ENCODE data around the gene DTNB. TPM values are rescaled to one million over a fixed set of nuclear protein-coding genes. Genes with fewer than 3 reads are reported as not detected.
"Not testable (repeated sequence)": the region's sequence is repeated elsewhere in the genome, so short reads cannot be mapped to it uniquely, and the experiment has no call there.

Gene DTNB
- total RNA-seq, 4 donors from 2014 or later, result 3.0 to 7.5 (median 4.3) TPM

DNA sequence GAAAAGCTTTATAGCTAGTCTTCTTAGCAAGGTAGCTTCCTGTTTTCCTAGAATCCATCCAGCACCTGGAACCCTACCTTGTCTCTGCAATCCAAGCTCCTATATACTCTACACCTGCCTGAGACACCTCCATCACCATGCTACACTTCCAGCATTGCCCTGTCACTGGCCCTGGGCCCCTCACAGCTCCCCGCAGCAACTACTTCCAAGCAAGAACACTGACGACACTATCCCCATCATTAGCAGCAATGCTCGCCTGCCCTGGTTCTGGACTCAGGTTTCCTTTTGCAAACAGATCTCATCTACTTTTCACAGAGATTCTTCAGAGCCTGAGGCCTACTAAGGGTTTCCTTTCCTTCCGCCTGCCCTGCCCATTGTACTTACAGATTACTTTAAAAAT is 121.1 kb downstream of the DTNB start:
- H3K9me3 ChIP-seq, result no peaks in the 10 kb centered on the region
- TF ChIP-seq POLR2A (IDR thresholded peaks at IDR 0.05; ENCODE audit: low read depth), result no peak
- TF ChIP-seq, protein P1, sequence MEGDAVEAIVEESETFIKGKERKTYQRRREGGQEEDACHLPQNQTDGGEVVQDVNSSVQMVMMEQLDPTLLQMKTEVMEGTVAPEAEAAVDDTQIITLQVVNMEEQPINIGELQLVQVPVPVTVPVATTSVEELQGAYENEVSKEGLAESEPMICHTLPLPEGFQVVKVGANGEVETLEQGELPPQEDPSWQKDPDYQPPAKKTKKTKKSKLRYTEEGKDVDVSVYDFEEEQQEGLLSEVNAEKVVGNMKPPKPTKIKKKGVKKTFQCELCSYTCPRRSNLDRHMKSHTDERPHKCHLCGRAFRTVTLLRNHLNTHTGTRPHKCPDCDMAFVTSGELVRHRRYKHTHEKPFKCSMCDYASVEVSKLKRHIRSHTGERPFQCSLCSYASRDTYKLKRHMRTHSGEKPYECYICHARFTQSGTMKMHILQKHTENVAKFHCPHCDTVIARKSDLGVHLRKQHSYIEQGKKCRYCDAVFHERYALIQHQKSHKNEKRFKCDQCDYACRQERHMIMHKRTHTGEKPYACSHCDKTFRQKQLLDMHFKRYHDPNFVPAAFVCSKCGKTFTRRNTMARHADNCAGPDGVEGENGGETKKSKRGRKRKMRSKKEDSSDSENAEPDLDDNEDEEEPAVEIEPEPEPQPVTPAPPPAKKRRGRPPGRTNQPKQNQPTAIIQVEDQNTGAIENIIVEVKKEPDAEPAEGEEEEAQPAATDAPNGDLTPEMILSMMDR (IDR thresholded peaks at IDR 0.05), result no peak
- no peak for TF ChIP-seq POLR2AphosphoS5 (IDR thresholded peaks at IDR 0.05)
- TF ChIP-seq EP300 (IDR thresholded peaks at IDR 0.05), result no peak
- H3K27ac ChIP-seq (replicated peaks in 1 of 4), result no peak overlapping the region
- H3K4me3 ChIP-seq, result no peak overlapping the region
- DNase-seq (ENCODE audit: extremely low spot score), result no peak
- WGBS, result 98% methylated on average over 4 of the region's 4 CpGs
- no peaks in the 10 kb centered on the region for H3K36me3 ChIP-seq
- H3K27me3 ChIP-seq, result no peaks in the 10 kb centered on the region
- peaks cover 0 to 10% (median 0%) of the 10 kb centered on the region in 4 donors for H3K4me1 ChIP-seq
- intact Hi-C loops (cut with DNase I), result no loop called here

DNA sequence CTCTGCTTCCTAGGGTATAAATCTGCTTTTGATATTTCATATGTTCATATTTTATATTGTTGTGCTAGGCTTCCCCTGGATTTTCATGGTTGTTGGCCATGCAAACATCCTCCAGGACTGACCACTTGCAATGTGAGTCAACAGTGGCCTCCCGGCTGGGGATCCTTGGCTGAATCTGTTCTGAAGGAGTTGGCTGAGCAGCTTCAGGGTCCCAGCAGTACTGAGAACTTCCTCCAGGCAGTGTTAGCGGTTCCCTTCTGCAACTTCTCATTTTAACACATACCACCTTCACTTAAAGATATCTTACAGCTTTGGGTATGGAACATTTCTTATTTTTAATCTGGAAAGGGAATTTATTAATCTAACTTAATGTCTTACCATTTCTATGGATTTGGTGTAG is 122.1 kb downstream of the DTNB start:
- Histone ChIP-seq H3K36me3 (no peaks in the 10 kb centered on the region), H3K27me3 (no peaks in the 10 kb centered on the region), H3K4me3 (no peak overlapping the region), H3K27ac (replicated peaks in 1 of 4) (no peak overlapping the region), H3K9me3 (no peaks in the 10 kb centered on the region), H3K4me1 (peaks cover 0 to 10% (median 0%) of the 10 kb centered on the region in 4 donors)
- DNase-seq (ENCODE audit: extremely low spot score), result no peak
- no peak for TF ChIP-seq EP300 (IDR thresholded peaks at IDR 0.05)
- TF ChIP-seq POLR2AphosphoS5 (IDR thresholded peaks at IDR 0.05), result no peak
- TF ChIP-seq, protein P1 (IDR thresholded peaks at IDR 0.05), result no peak
- TF ChIP-seq POLR2A (IDR thresholded peaks at IDR 0.05; ENCODE audit: low read depth), result no peak
- intact Hi-C loops (cut with DNase I), result no loop called here
- 73% methylated on average over 2 of the region's 2 CpGs for WGBS

DNA sequence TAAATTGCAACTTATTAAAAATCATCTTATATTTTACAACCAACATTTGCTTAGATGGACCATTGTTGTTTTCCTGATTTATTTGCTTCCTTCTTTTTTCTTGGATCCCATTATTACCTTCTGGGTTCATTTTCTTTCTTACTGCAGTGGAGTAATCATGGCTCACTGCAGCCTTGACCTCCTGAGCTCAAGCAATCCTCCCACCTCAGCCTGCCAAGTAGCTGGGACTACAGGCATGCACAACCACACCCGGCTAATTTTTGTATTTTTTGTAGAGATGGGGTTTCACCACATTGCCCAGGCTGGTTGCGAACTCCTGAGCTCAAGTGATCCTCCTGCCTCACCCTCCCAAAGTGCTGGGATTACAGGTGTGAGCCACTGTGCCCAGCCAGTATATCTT is 123.8 kb downstream of the DTNB start:
- H3K36me3 ChIP-seq; H3K9me3 ChIP-seq; DNase-seq (ENCODE audit: extremely low spot score); H3K27ac ChIP-seq (replicated peaks in 1 of 4); H3K27me3 ChIP-seq; H3K4me3 ChIP-seq; intact Hi-C loops (cut with DNase I): not testable (repeated sequence)
- H3K4me1 ChIP-seq, result peaks cover 0 to 10% (median 0%) of the 10 kb centered on the region in 4 donors
- 85% methylated on average over 2 of the region's 2 CpGs for WGBS

DNA sequence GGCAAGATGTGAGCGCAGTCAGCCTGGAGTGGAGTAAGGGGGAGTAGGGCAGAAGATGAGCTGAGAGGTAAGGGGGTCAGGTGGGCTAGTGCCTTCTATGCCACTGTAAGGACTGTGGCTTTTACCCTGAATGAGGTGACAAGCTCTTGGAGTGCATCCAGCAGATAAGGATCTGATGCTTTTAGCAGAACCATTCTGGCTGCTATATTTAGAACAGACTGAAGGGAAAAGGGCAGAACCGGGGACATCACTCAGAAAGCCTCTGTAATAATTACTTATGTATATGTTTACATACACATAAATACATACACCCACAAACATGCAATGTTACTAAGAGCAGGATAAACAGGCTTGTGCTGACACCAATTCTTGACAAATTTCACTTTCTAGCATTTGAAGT is 124.8 kb downstream of the DTNB start:
- 75% methylated on average over 2 of the region's 2 CpGs for WGBS
- TF ChIP-seq, protein P1 (IDR thresholded peaks at IDR 0.05), result no peak
- TF ChIP-seq POLR2AphosphoS5 (IDR thresholded peaks at IDR 0.05) (no peak), POLR2A (IDR thresholded peaks at IDR 0.05; ENCODE audit: low read depth) (no peak), EP300 (IDR thresholded peaks at IDR 0.05) (no peak)
- no peaks in the 10 kb centered on the region for H3K27me3 ChIP-seq
- intact Hi-C loops (cut with DNase I), result no loop called here
- no peak overlapping the region for H3K4me3 ChIP-seq
- no peaks in the 10 kb centered on the region for H3K36me3 ChIP-seq
- H3K9me3 ChIP-seq, result no peaks in the 10 kb centered on the region
- H3K27ac ChIP-seq (replicated peaks in 1 of 4), result no peak overlapping the region
- no peak for DNase-seq (ENCODE audit: extremely low spot score)
- H3K4me1 ChIP-seq, result peaks cover 0 to 10% (median 0%) of the 10 kb centered on the region in 4 donors

DNA sequence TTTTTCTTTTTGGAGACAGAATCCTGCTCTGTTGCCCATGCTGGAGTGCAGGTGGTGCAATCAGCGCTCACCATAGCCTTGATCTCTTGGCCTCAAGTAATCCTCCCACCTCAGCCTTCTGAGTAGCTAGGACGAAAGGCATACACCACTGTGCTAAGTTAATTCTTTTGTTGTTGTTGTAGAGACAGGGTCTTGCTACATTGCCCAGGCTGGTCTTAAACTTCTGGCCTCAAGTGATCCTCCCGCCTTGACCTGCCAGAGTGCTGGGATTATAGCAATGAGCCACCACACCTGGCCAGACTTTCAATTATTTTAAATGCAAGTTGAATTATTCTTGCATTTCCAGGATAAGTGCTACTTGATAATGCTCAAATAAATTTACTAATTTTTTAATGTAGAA is 126.5 kb downstream of the DTNB start:
- intact Hi-C loops (cut with DNase I), result no loop called here
- WGBS, result 97% methylated on average over 3 of the region's 3 CpGs
- no peaks in the 10 kb centered on the region for H3K9me3 ChIP-seq
- no peak overlapping the region for H3K4me3 ChIP-seq
- peaks cover 0 to 10% (median 0%) of the 10 kb centered on the region in 4 donors for H3K4me1 ChIP-seq
- TF ChIP-seq EP300 (IDR thresholded peaks at IDR 0.05) (no peak), POLR2AphosphoS5 (IDR thresholded peaks at IDR 0.05) (no peak)
- TF ChIP-seq, protein P1 (IDR thresholded peaks at IDR 0.05), result no peak
- H3K36me3 ChIP-seq, result no peaks in the 10 kb centered on the region
- H3K27ac ChIP-seq (replicated peaks in 1 of 4), result no peak overlapping the region
- no peaks in the 10 kb centered on the region for H3K27me3 ChIP-seq
- no peak for DNase-seq (ENCODE audit: extremely low spot score)

Data from esophagus muscularis mucosa (tissue), 4 donors.